Activated naive CD4-positive, alpha-beta T cell treated with Interleukin-2 at 50 U/mL for 16 hours (primary cell): Measurements from ENCODE around the gene LYST.

Experiments used
- DNase-seq: peaks from one replicate; pipeline ENCODE4 v3.0.0-alpha.2; 2020

LYST gene

GRCh38 chr1:235749755-235750300, 116.9 kb downstream of the LYST start:
- no peak for DNase-seq

GRCh38 chr1:235748747-235749146, 118.0 kb downstream of the LYST start:
- no peak for DNase-seq

GRCh38 chr1:235746245-235746644, 120.5 kb downstream of the LYST start:
- no peak for DNase-seq

- no peak for DNase-seq
Observed at GRCh38 chr1:235745503-235746136, 121.1 kb downstream of the LYST start.

- no peak for DNase-seq
Observed at GRCh38 chr1:235742914-235743599, 123.6 kb downstream of the LYST start.

GRCh38 chr1:235741294-235741693, 125.4 kb downstream of the LYST start:
- DNase-seq, result no peak

- DNase-seq, result no peak
Observed at GRCh38 chr1:235739631-235740030, 127.1 kb downstream of the LYST start.

DNA sequence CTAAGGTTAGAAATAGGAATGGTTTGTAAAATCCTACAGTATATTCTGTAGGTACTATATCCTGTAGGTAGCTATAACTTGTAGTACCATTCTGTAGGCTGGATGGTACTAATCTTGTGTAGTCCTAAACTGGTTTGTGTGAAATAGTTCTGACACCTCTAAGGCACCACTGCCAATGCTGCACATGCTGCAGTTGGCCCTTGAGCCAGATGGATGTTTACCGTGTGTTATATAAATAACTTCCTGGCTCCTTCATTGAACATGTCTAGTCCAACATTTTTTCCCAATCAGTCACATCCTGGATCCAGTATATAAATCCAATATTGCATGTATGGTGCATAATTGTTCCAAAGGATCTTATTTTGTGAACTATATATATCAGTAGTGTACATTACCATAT, 127.6 kb downstream of the LYST start:
- no peak for DNase-seq

GRCh38 chr1:235737751-235738150, 129.0 kb downstream of the LYST start:
- DNase-seq, result no peak

GRCh38 chr1:235736263-235736662, 130.4 kb downstream of the LYST start:
- DNase-seq, result no peak

- DNase-seq, result no peak
Observed at GRCh38 chr1:235735621-235736020, 131.1 kb downstream of the LYST start.

- no peak for DNase-seq
Observed at GRCh38 chr1:235734335-235734734, 132.4 kb downstream of the LYST start.

DNA sequence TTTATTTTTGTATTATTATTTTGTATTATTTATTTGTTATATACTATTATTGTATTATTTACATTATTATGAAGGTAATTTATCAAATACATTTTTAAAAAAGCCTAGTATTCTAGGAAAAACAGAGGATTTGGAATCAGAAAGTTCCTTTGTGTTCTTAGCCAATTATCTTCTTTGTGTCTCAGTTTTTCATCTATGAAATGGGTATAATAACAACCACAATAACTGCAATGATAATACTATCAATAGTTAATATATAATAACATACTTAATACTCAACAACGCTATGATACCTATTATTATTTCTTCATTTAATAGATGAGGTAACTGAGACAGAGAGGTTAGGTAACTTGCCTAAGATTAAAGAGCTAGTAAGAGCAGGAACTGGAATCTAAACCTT, 136.7 kb downstream of the LYST start:
- DNase-seq, result no peak

GRCh38 chr1:235726557-235726956, 140.1 kb downstream of the LYST start:
- no peak for DNase-seq

GRCh38 chr1:235725434-235725833, 141.3 kb downstream of the LYST start:
- DNase-seq, result no peak

DNA sequence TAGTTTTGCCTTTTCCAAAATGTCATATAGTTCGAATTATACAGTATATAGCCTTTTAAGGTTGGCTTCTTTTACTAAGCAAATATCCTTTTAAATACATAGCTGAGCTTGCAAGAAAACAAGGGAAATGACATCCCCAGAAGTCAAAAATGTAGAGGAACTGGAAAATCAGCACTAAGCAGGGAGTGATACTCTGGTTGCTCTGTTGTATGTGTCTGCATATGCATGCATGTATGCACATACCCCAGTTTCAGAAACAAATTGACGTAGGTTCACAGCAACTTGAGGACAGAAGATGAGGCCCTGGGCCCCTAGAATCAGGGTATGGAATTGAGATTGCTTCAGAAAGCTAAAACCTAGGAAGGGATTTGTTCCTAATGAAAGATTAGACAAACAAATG, 142.0 kb downstream of the LYST start:
- DNase-seq, result no peak

- no peak for DNase-seq
Observed at GRCh38 chr1:235722858-235723257, 143.8 kb downstream of the LYST start.

- no peak for DNase-seq
Observed at GRCh38 chr1:235721982-235722381, 144.7 kb downstream of the LYST start.

DNA sequence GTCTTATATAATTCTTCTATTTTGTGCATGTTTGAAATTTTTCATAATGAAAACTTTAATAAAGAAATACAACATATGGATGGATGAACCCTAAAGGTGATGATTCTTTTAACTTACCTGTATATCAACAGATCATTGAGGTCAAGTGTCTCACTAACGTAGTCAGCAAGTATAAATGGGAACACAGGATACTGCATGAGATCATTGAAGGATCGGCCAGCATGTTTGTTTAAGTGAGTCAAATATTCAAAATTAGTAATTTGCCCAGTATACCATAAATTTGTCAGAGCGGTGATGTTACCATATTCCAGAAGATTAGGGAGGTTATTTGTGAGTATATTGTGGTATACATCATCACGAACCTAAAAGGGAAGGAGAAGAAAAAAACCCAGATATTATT, 146.2 kb downstream of the LYST start:
- DNase-seq, result no peak

- no peak for DNase-seq
Observed at GRCh38 chr1:235714205-235714897, 152.4 kb downstream of the LYST start.

- no peak for DNase-seq
Observed at GRCh38 chr1:235712812-235713211, 153.9 kb downstream of the LYST start.

DNA sequence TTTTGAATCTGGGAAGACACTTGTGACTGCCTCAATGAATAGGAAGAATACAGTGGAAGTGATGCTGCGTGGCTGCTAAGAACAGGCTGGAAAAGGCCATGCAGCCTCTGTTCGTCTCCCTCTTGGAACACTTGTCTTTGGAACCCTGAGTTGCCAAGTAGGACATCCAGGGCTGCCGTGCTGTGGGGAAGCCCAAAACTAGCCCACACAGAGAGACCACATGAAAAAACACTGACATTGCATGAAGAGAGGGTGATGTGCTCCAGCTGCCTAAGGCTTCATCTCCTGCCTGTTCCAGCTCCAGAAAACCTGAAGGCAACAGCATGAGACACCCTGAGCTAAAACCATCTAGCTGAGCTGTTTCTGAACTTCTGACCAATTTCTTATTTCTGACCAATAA, 156.0 kb downstream of the LYST start:
- DNase-seq, result no peak

DNA sequence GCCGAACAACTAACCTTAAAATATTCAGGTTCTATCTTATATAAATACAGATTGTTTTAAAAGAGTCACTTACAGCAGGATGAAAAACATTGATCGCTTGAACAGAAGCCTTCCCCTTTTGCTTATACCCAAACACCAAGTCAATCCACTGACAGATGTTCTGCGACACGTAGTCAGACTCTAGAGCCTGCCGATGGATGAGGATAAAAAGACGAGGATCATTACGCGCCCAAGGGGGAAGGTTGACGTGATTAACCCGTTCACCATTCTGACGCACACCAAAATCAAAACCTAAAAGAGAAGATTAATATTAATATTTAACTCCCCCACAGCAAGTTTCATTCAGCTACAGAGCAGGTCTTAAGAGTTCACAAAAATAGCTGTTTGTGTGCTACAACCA, 157.7 kb downstream of the LYST start:
- no peak for DNase-seq

DNA sequence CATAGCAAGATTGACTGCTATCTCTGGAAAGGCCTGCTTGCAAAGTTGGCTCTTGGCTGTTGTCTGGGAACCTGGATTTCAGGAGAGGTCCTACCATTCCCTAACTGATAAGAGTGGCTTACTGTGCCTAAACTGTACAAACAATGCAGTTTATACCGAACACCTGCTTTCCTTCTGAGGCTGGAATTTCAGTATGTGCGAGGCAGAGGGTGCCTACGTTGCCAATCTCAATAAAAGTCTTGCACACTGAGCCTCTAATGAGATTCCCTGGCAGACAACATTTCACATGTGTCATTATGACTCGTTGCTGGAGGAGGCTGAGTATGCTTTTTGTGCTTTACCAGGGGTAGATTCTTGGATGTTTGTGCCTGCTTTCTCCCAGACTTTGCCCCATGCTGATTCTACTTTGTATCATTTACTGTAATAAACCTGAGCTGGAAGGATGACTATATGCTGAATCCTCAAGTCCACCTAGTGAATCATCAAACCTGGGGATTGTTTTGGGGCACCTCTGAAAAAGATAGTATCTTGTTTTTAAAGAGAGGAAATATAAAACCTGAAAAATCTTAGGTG, 158.2 kb downstream of the LYST start:
- DNase-seq, result no peak
